ENCODE results near the gene ORC5. TPM values are rescaled to one million over a fixed set of nuclear protein-coding genes. Genes with fewer than 3 reads are reported as not detected.
"Not testable (repeated sequence)": the region's sequence is repeated elsewhere in the genome, so short reads cannot be mapped to it uniquely, and the experiment has no call there.

Gene ORC5
- 35.1 and 39.8 TPM in 2 replicates for total RNA-seq (2014; rRNA removed; shearing (Covaris generic))
- polyA plus RNA-seq (2014; cell fraction: nucleus; rRNA removed) = 33.9 and 57.8 TPM in 2 replicates

GRCh38 chr7:104207731-104208420, at the start of gene ORC5:
ORC5 (minus strand) TSS chr7:104208013; CDS start chr7:104207904, 109 bp downstream.
- peak; percentile 72 for DNase-seq (ENCODE audit: extremely low read depth, low read depth)

DNA sequence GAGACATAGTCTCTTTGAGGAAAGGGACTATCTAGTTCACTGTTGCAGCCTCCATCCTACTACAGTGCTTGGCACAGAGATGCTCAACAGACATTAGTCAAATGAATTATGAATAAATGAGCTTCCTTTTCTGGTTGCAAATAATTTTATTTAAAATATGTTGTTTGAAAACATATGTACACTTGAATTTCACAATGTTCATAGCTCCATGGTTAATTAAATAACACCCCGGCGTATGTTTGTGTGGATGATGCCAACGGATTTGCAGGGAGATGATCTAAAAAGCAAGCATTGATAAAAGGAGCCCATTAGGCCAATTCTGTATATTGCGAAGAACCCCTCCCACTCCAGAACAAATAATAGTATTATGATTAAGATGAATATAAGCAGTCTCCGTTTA, 47.8 kb upstream of the ORC5 start:
- DNase-seq (ENCODE audit: extremely low read depth, low read depth) = no peak

- no peak for DNase-seq (ENCODE audit: extremely low read depth, low read depth)
Observed at GRCh38 chr7:104255194-104255593, 47.4 kb upstream of the ORC5 start.

DNA sequence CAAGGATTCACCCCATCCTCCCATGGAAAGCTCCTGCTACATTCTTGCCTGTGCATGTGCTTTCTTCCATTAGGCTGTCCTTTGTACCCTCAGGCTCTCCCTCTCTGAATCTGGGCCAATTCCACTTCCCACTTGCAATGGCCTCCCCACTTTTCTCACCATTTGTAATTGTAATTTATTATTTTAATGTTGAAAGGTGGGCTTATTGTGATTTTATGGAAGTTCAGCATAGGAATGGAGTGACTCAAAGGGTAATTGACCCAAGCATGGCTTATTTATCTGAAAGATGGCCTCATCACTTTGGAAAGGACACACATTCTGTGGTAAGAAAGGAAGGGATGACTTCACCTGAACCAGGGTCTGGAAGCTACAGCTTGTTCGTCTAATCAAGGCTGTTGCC, 46.9 kb upstream of the ORC5 start:
- DNase-seq (ENCODE audit: extremely low read depth, low read depth) = no peak

DNA sequence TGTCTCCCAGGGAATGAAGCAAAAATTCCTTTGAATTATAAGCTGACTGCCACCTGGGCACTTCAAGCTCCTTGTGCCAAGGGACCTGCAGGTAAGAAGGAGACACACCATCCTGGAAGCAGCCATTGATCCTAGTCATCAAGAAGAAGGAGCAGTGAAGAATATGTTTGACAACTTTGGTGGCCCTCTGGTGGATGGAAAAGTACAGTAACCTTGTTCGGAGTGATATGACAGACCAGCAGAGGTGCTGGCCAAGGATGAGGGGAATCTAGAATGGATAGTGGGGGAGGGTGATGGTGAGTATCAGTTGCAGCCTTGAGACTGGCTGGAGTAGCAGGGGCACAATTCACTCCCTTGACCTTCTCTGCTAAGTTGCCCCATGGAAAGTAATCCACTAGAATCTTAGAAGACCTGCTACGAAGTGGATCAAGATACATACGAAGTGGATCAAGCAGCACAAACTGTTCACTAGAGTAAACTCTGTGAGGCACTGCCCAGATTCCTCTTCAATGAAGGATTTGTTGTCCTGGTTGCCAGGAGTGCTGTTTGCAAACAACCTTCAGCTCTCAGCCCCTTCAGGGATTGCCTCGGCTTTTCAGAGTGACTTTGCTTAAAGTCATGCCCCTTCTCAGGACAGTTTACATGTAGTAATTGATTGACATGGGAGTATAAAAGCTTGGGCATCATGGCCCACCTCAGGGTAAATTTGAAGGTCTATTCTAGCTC, 44.8 kb upstream of the ORC5 start:
- no peak for DNase-seq (ENCODE audit: extremely low read depth, low read depth)

- DNase-seq (ENCODE audit: extremely low read depth, low read depth) = no peak
Observed at GRCh38 chr7:104242638-104243037, 34.8 kb upstream of the ORC5 start.

- no peak for DNase-seq (ENCODE audit: extremely low read depth, low read depth)
Observed at GRCh38 chr7:104241538-104242209, 33.9 kb upstream of the ORC5 start.

GRCh38 chr7:104241135-104241534, 33.3 kb upstream of the ORC5 start:
- no peak for DNase-seq (ENCODE audit: extremely low read depth, low read depth)

- DNase-seq (ENCODE audit: extremely low read depth, low read depth) = no peak
Observed at GRCh38 chr7:104240401-104240800, 32.6 kb upstream of the ORC5 start.

DNA sequence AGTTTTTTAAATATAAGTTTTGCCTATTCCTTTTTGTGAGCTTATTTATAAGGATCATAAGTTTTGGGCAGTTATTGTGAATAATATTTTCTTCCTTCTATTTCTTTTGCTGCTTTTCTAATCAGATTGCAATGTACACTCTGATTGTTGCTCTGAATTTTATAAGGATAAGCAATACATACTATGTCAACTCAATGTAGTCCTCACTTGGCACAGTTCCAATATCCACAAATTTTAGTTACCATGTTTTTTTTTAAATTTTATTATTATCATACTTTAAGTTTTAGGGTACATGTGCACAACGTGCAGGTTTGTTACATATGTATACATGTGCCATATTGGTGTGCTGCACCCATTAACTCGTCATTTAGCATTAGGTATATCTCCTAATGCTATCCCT, 27.2 kb upstream of the ORC5 start:
- DNase-seq (ENCODE audit: extremely low read depth, low read depth) = not testable (repeated sequence)

- peak; percentile 52 for DNase-seq (ENCODE audit: extremely low read depth, low read depth)
Observed at GRCh38 chr7:104231054-104232046, 23.5 kb upstream of the ORC5 start.

- DNase-seq (ENCODE audit: extremely low read depth, low read depth) = no peak
Observed at GRCh38 chr7:104230606-104231005, 22.8 kb upstream of the ORC5 start.

DNA sequence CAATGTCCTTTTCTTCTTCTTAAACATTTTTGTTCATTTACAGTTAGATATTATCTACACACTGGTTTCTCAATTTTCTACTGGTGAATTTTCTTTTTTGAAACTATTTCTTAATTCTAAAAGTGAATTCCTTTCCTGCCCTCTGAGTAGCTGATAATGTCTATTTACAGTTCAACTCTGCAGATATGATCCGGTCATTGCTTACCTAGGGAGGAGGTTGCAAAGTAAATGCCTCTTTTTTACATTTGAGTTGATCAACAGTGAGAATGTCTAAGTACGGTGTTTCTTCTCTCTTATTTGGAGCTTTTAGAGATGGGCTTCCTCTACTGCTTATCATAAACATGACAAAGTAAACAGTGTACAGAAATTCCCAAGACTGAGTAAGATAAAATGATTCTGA, 20.6 kb upstream of the ORC5 start:
- no peak for DNase-seq (ENCODE audit: extremely low read depth, low read depth)

GRCh38 chr7:104225451-104225850, 17.6 kb upstream of the ORC5 start:
- no peak for DNase-seq (ENCODE audit: extremely low read depth, low read depth)

GRCh38 chr7:104217620-104218019, 9.8 kb upstream of the ORC5 start:
- DNase-seq (ENCODE audit: extremely low read depth, low read depth) = no peak

DNA sequence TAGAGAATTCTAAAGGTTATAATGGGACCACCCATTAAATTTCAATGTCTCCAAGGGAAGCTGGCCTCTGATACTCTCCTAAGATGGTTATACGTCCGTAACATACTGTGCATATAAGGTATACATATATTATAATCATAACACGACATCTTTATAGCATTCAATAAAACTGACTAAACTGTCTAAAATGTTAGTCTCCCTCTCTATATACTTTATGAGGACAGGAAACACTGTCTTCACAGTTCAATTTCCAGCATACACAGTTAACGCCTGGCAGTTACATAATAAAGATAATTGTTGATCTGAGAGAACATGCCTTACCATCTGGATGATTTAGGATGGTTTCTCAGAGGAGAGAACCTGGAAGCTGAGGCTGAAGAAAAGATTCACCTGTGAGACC, 1.2 kb upstream of the ORC5 start:
- no peak for DNase-seq (ENCODE audit: extremely low read depth, low read depth)

DNA sequence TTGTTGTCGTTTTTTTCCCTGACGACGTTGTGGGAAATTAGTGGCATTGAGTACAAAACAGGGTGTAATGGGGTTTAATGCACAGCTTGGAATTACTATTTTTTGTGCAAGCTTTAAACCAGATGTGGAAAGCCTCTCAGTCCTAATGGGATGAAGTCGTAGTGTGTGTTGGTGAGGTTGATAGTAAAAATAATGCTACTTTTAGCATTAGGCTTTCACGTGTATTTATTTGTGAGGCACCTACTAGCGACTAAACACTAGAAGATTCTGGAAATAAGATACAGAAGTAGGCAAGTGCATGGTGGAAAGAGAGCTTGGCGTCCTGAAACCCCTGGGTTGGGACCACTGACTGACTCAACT, 588 bp upstream of the ORC5 start:
- DNase-seq (ENCODE audit: extremely low read depth, low read depth) = no peak

DNA sequence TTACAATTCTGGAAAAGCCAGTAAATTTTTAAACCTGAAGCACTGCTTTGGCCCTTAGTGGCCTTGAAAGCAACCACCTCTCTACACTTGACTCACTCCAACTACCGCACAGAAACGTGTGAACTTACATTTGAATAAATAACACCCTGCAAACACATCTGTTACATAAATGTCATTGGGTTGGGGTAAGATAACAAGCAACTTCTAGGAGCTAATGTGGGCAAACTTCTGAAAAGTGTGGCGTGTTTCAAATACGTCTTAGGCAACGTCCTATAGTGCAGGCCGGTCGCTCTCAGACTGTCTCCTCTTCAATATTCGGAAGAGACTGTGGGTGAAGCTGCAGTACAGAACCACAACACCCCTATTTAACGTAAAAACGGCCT, 474 bp downstream of the ORC5 start:
- no peak for DNase-seq (ENCODE audit: extremely low read depth, low read depth)

- DNase-seq (ENCODE audit: extremely low read depth, low read depth) = no peak
Observed at GRCh38 chr7:104206841-104207240, 972 bp downstream of the ORC5 start.

DNA sequence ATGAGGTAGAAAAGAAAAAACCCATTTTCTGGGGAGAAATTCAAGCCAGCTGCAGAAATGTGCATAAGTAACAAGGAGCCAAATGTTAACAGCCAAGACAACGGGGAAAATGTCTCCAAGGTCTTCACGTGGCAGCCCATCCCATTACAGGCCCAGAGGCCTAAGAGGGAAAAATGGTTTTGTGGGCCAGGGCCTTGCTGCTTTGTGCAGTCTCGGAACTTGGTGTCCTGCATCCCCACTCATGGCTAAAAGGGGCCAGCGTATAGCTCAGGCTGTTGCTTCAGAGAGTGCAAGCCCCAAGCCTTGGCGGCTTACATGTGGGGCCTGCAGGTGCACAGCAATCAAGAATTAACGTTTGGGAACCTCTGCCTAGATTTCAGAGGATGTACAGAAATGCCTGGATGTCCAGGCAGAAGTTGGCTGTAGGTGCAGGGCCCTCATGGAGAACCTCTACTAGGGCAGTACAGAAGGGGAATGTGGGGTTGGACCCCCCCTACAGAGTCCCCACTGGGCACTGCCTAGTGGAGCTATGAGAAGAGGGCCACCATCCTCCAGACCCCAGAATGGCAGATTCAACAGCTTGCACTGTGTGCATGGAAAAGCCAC, 9.0 kb downstream of the ORC5 start:
- DNase-seq (ENCODE audit: extremely low read depth, low read depth) = no peak

All from NCI-H460 (cell line).